Measurements from ENCODE around the gene SLC5A9.

Gene SLC5A9

DNA sequence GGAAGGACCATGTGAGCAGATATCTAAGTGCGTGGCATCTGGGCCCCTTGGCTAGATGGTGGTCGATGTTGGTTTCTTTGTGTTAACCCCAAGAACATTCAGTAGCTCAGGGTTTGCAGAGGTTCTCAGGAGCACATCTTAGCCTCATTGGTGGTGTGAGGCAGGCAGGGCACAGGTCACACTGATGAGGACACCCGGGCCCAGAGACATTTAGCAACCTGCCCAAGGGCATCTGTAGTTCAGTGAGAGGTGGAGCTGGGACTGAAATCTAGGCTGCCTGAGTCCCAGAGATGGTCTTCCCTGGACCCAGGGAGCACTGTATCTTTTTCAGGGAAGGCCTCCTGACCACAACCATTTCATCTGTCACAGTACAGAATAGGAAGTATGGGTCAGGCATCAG, 859 bp upstream of the SLC5A9 start:
- TF ChIP-seq, protein P1, sequence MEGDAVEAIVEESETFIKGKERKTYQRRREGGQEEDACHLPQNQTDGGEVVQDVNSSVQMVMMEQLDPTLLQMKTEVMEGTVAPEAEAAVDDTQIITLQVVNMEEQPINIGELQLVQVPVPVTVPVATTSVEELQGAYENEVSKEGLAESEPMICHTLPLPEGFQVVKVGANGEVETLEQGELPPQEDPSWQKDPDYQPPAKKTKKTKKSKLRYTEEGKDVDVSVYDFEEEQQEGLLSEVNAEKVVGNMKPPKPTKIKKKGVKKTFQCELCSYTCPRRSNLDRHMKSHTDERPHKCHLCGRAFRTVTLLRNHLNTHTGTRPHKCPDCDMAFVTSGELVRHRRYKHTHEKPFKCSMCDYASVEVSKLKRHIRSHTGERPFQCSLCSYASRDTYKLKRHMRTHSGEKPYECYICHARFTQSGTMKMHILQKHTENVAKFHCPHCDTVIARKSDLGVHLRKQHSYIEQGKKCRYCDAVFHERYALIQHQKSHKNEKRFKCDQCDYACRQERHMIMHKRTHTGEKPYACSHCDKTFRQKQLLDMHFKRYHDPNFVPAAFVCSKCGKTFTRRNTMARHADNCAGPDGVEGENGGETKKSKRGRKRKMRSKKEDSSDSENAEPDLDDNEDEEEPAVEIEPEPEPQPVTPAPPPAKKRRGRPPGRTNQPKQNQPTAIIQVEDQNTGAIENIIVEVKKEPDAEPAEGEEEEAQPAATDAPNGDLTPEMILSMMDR (IDR thresholded peaks at IDR 0.05; ENCODE audit: poor library complexity, severe bottlenecking) = no peak

DNA sequence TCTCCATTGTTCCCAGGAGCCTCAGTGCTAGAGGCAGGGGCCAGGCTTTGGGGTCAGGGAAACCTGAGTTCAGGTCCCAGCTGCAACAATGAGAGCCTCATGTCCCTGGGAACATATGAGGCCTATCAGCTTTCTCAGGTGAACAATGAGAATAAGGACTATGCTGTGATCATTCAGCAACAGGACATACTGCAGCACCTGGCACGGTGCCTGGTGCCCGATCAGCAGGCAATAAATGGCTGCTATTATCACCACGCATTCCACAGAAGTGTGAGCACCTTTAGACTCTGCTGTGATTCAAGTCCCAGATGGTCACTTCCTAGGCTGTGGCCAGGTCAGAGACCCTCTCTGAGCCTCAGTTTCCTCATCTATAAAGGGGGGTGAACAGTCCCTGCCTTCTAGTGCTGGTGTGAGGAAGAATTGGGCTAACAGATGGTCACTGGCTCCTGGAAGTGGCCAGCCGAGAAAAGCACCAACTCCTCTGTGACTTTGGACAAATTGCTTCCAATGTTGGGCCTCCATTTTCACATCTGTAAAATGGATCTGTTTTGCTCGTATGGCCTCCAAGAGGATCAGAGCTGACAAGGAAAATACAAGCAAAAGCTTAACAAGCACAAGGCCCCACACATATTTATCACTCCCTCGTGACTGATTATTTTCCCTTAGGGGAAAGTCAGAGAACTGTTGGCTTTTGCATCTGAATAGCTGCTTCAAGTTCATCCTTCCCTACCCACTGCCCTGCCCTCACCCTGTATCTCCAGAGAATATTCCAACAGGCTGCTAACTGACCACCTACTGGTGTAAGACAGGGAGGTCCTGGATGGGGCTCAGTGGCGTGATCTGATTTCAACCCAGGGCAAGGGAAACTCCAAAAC, 1.1 kb downstream of the SLC5A9 start:
- H3K27ac ChIP-seq (ENCODE audit: poor library complexity, severe bottlenecking) = no peak overlapping the region
- no peak for ATAC-seq (ENCODE audit: low read depth)
- no peak overlapping the region for H3K4me3 ChIP-seq (ENCODE audit: severe bottlenecking)
- TF ChIP-seq, protein P1 (IDR thresholded peaks at IDR 0.05; ENCODE audit: poor library complexity, severe bottlenecking) = no peak
- DNase-seq (ENCODE audit: low spot score) = no peak
- no peaks in the 10 kb centered on the region for H3K4me1 ChIP-seq (ENCODE audit: insufficient read depth, poor library complexity, severe bottlenecking)
- H3K9me3 ChIP-seq (ENCODE audit: severe bottlenecking) = no peaks in the 10 kb centered on the region
- H3K36me3 ChIP-seq (ENCODE audit: low read depth) = no peaks in the 10 kb centered on the region
- H3K27me3 ChIP-seq (ENCODE audit: insufficient read depth, poor library complexity, severe bottlenecking) = no peaks in the 10 kb centered on the region

More for the DNA sequence above, 859 bp upstream of the SLC5A9 start:
- H3K9me3 ChIP-seq (ENCODE audit: severe bottlenecking) = no peaks in the 10 kb centered on the region
- no peaks in the 10 kb centered on the region for H3K4me1 ChIP-seq (ENCODE audit: insufficient read depth, poor library complexity, severe bottlenecking)
- no peak for ATAC-seq (ENCODE audit: low read depth)
- H3K4me3 ChIP-seq (ENCODE audit: severe bottlenecking) = no peak overlapping the region
- DNase-seq (ENCODE audit: low spot score) = no peak
- no peak overlapping the region for H3K27ac ChIP-seq (ENCODE audit: poor library complexity, severe bottlenecking)
- no peaks in the 10 kb centered on the region for H3K27me3 ChIP-seq (ENCODE audit: insufficient read depth, poor library complexity, severe bottlenecking)
- no peaks in the 10 kb centered on the region for H3K36me3 ChIP-seq (ENCODE audit: low read depth)

DNA sequence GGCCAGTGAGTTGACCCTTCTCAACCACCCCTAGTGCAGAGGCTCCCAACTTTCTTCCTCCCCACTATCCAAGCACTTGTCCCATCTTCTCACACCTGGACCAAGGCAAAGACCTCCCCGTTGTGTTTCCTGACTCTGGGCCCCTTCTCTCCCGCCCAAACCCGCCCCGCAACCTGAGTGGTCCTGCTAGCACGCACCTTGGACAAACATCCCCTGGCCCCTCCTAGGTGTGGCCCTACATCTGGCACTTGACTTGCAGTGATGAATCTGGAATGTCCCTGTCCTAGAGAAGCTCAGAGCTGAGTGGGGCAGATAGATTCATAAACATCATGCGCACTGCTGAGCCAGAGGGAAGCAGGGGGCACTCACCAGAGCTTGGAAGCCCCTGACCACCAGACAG, 2.3 kb downstream of the SLC5A9 start:
- Histone ChIP-seq H3K27me3 (ENCODE audit: insufficient read depth, poor library complexity, severe bottlenecking) (no peaks in the 10 kb centered on the region), H3K4me1 (ENCODE audit: insufficient read depth, poor library complexity, severe bottlenecking) (no peaks in the 10 kb centered on the region), H3K4me3 (ENCODE audit: severe bottlenecking) (no peak overlapping the region), H3K9me3 (ENCODE audit: severe bottlenecking) (no peaks in the 10 kb centered on the region), H3K27ac (ENCODE audit: poor library complexity, severe bottlenecking) (no peak overlapping the region), H3K36me3 (ENCODE audit: low read depth) (no peaks in the 10 kb centered on the region)
- TF ChIP-seq, protein P1 (IDR thresholded peaks at IDR 0.05; ENCODE audit: poor library complexity, severe bottlenecking) = no peak
- DNase-seq (ENCODE audit: low spot score) (no peak), ATAC-seq (ENCODE audit: low read depth) (no peak)

DNA sequence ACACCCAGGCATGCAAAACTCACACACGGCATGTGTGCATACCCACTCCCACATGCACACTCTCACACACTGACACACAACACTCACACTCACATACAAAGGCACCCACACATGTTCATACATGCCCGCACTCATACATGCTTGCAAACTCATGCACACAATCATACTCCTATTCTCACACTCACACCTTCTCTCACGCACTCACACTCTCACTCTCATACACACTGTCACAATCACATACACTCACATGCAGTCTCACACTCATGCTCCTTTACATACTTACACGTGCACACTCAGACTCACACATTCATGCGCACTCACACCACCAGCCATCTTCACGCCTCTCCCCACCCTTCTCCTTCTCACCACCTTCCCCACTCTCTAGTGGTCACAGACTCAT, 3.1 kb downstream of the SLC5A9 start:
- no peaks in the 10 kb centered on the region for H3K27me3 ChIP-seq (ENCODE audit: insufficient read depth, poor library complexity, severe bottlenecking)
- H3K36me3 ChIP-seq (ENCODE audit: low read depth) = no peaks in the 10 kb centered on the region
- DNase-seq (ENCODE audit: low spot score) (no peak), ATAC-seq (ENCODE audit: low read depth) (no peak)
- no peaks in the 10 kb centered on the region for H3K9me3 ChIP-seq (ENCODE audit: severe bottlenecking)
- no peaks in the 10 kb centered on the region for H3K4me1 ChIP-seq (ENCODE audit: insufficient read depth, poor library complexity, severe bottlenecking)
- no peak overlapping the region for H3K4me3 ChIP-seq (ENCODE audit: severe bottlenecking)
- TF ChIP-seq, protein P1 (IDR thresholded peaks at IDR 0.05; ENCODE audit: poor library complexity, severe bottlenecking) = no peak
- no peak overlapping the region for H3K27ac ChIP-seq (ENCODE audit: poor library complexity, severe bottlenecking)
